ENCODE measurements around the gene DIP2A. TPM values are rescaled to one million over a fixed set of nuclear protein-coding genes. Genes with fewer than 3 reads are reported as not detected.
"Not testable (repeated sequence)": the region's sequence is repeated elsewhere in the genome, so short reads cannot be mapped to it uniquely, and the experiment has no call there.

DIP2A gene
- total and polyA plus RNA-seq, 2 experiments from 2014 or later, result 18.5 to 36.3 TPM

DNA sequence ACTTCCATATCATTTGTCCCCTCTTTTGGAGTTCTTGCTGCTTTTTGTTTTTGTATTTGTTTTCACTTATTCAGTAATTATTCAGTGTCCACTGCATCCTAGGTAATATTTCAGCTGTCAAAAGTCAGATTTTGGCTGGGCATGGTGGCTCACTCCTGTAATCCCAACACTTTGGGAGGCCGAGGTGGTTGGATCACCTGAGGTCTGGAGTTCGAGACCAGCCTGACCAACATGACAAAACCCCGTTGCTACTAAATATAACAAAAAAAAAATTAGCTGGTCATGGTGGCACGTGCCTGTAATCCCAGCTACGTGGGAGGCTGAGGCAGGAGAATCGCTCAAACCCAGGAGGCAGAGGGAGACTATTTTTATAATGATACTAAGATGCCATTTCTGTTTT, 6.5 kb downstream of the DIP2A start:
- not testable (repeated sequence) for H3K27ac Mint-ChIP-seq; H3K4me3 ChIP-seq; H3K9me2 ChIP-seq (ENCODE audit: insufficient read depth); DNase-seq (ENCODE audit: low spot score); H4K20me1 ChIP-seq (replicated peaks; ENCODE audit: insufficient read depth); H3K4me3 Mint-ChIP-seq; H3K27ac ChIP-seq (ENCODE audit: low read depth); H3K27me3 ChIP-seq (ENCODE audit: insufficient read depth); ATAC-seq; H3K4me2 ChIP-seq; H3K9me3 Mint-ChIP-seq; H3K36me3 ChIP-seq (ENCODE audit: insufficient read depth); H3K4me1 ChIP-seq (ENCODE audit: insufficient read depth); H3K27me3 Mint-ChIP-seq (ENCODE audit: insufficient read depth, low read depth, poor library complexity); H2AFZ ChIP-seq; H3K36me3 Mint-ChIP-seq (ENCODE audit: low read depth); H3K4me1 Mint-ChIP-seq; H3F3A ChIP-seq (replicated peaks; ENCODE audit: low read depth)
- peaks cover 36% of the 10 kb centered on the region for H3K79me2 ChIP-seq (replicated peaks; ENCODE audit: insufficient read depth)

DNA sequence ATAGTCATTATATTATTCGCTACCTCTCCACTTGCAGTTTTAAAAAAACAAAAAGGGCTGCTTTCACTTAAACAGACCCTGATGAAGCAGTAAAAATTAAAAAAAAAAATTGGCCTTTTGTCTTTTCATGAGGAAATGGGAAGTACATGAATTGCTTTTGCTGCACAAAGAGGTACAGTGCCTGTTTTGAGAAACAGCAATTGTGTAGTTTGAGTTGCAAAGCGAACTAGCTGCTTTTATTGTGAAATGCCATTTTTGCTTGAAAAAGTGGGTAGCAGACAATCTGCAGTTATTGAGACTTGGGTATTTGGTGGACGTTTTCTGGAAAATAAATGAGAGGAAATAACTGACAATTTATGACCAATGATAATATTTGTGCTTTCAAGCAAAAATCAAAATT, 7.0 kb downstream of the DIP2A start:
- Histone ChIP-seq H3K36me3 (ENCODE audit: insufficient read depth) (no peaks in the 10 kb centered on the region), H3K27me3 (ENCODE audit: insufficient read depth) (no peaks in the 10 kb centered on the region), H3K4me1 (ENCODE audit: insufficient read depth) (no peaks in the 10 kb centered on the region), H3K27ac (ENCODE audit: low read depth) (no peak overlapping the region), H4K20me1 (replicated peaks; ENCODE audit: insufficient read depth) (peaks cover 4% of the 10 kb centered on the region), H3K9me2 (ENCODE audit: insufficient read depth) (no peaks in the 10 kb centered on the region), H2AFZ (no peak overlapping the region), H3K4me3 (no peak overlapping the region), H3K4me2 (no peak overlapping the region), H3F3A (replicated peaks; ENCODE audit: low read depth) (no peaks in the 10 kb centered on the region), H3K79me2 (replicated peaks; ENCODE audit: insufficient read depth) (peaks cover 31% of the 10 kb centered on the region)
- ATAC-seq (no peak), DNase-seq (ENCODE audit: low spot score) (no peak)
- 0 out of 3 replicates have a peak, but pooled peaks cover 5% of the 10 kb centered on the region for H3K36me3 Mint-ChIP-seq (ENCODE audit: low read depth)
- H3K4me1 Mint-ChIP-seq, result no peaks in the 10 kb centered on the region
- H3K4me3 Mint-ChIP-seq, result no peak overlapping the region
- TF ChIP-seq JUNB (IDR thresholded peaks at IDR 0.05; ENCODE audit: unreplicated experiment) (no peak), EZH2phosphoT487 (IDR thresholded peaks at IDR 0.05; ENCODE audit: unreplicated experiment) (no peak), NANOG (IDR thresholded peaks at IDR 0.05; ENCODE audit: borderline replicate concordance) (no peak), STAT1 (IDR thresholded peaks at IDR 0.05; ENCODE audit: unreplicated experiment) (no peak), ZNF114 (CRISPR knock-in tag; IDR thresholded peaks at IDR 0.05) (no peak), EZH2 (IDR thresholded peaks at IDR 0.05; ENCODE audit: low read depth, unreplicated experiment) (no peak), POLR2AphosphoS5 (IDR thresholded peaks at IDR 0.05; ENCODE audit: low read depth) (no peak), ZNF462 (CRISPR knock-in tag; IDR thresholded peaks at IDR 0.05) (no peak), ETS1 (IDR thresholded peaks at IDR 0.05) (no peak), CREB1 (CRISPR knock-in tag; IDR thresholded peaks at IDR 0.05; ENCODE audit: low read depth) (no peak)
- TF ChIP-seq, protein P1, sequence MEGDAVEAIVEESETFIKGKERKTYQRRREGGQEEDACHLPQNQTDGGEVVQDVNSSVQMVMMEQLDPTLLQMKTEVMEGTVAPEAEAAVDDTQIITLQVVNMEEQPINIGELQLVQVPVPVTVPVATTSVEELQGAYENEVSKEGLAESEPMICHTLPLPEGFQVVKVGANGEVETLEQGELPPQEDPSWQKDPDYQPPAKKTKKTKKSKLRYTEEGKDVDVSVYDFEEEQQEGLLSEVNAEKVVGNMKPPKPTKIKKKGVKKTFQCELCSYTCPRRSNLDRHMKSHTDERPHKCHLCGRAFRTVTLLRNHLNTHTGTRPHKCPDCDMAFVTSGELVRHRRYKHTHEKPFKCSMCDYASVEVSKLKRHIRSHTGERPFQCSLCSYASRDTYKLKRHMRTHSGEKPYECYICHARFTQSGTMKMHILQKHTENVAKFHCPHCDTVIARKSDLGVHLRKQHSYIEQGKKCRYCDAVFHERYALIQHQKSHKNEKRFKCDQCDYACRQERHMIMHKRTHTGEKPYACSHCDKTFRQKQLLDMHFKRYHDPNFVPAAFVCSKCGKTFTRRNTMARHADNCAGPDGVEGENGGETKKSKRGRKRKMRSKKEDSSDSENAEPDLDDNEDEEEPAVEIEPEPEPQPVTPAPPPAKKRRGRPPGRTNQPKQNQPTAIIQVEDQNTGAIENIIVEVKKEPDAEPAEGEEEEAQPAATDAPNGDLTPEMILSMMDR (conservative IDR thresholded peaks at IDR 0.05; ENCODE audit: low read depth in 2 of 2), result no peak
- H3K9me3 Mint-ChIP-seq, result no peaks in the 10 kb centered on the region
- peaks cover 3% of the 10 kb centered on the region for H3K27me3 Mint-ChIP-seq (ENCODE audit: insufficient read depth, low read depth, poor library complexity)
- H3K27ac Mint-ChIP-seq, result no peak overlapping the region

All from GM23338 (cell line).